Heart right ventricle (tissue), 16 donors: ENCODE data around the gene KIF26B. TPM values are rescaled to one million over a fixed set of nuclear protein-coding genes. Genes with fewer than 3 reads are reported as not detected.

Experiments
- ATAC-seq, 8 donors: fragments of 200-7000 bp; cut with Tn5 transposase; one replicate each; pipeline ENCODE4 v1.9.1; 2020; ENCODE audit warnings: mild to moderate bottlenecking in 8 of 8, moderate library complexity in 8 of 8, moderate number of reproducible peaks in 1 of 8
- DNase-seq, 2 donors: peaks; one replicate each; pipeline ENCODE4 v3.0.0-alpha.2; 2020
- H3K27ac ChIP-seq, 10 donors: fragments of 200-600 bp; sonication (generic) in 2 of 10; one replicate each; pipeline versions ENCODE4 v1.5.0 to v1.8.0; 2020 to 2022; ENCODE audit warnings: mild to moderate bottlenecking in 3 of 10
- H3K27me3 ChIP-seq, 7 donors: fragments of 200-600 bp; one replicate each; pipeline ENCODE4 v1.8.0; 2021 to 2022; ENCODE audit warnings: mild to moderate bottlenecking in 2 of 7
- H3K36me3 ChIP-seq, 9 donors: fragments of 200-600 bp; sonication (generic) in 1 of 9; one replicate each; pipeline versions ENCODE4 v1.5.0 to v1.8.0; 2020 to 2022; ENCODE audit warnings: mild to moderate bottlenecking in 2 of 9
- H3K4me1 ChIP-seq, 9 donors: fragments of 200-600 bp; sonication (generic) in 1 of 9; one replicate each; pipeline versions ENCODE4 v1.5.0 to v1.8.0; 2020 to 2022; ENCODE audit warnings: mild to moderate bottlenecking in 4 of 9
- H3K4me3 ChIP-seq, 10 donors: fragments of 200-600 bp; sonication (generic) in 2 of 10; one replicate each; pipeline versions ENCODE4 v1.5.0 to v1.8.0; 2020 to 2022; ENCODE audit warnings: mild to moderate bottlenecking in 7 of 10, moderate library complexity in 2 of 10
- H3K9me3 ChIP-seq, 11 donors: fragments of 200-600 bp in 10 of 11; sonication (generic) in 2 of 11; one replicate each; pipeline versions ENCODE4 v1.5.0 to v1.8.0; 2013 to 2022; ENCODE audit warnings: mild to moderate bottlenecking in 2 of 11, control low read depth in 1 of 11, moderate library complexity in 1 of 11
- CTCF ChIP-seq, 9 donors: fragments of 200-600 bp; sonication (generic) in 2 of 9; IDR thresholded peaks; one replicate each; pipeline versions ENCODE4 v1.5.0 to v1.8.0; 2021 to 2022; ENCODE audit warnings: antibody characterized with exemption in 9 of 9, mild to moderate bottlenecking in 5 of 9, moderate library complexity in 1 of 9
- WGBS, 2 donors: extraction: QIAGEN DNeasy Blood & Tissue Kit; methylation state at CpG; one replicate each; pipeline ENCODE4 v1.1.7; 2013; ENCODE audit warnings: inconsistent platforms in 1 of 2; 5-methylcytosine and 5-hydroxymethylcytosine counted together
- intact Hi-C, 10 donors: fragments of 100-400 bp; cut with DNase I; formaldehyde crosslinking; loops; one replicate each; pipeline versions ENCODE4 v1.11.1 to v1.14.2; 2022
- polyA plus RNA-seq, 2 donors: library from polyadenylated mRNA; stranded (reverse); fragments of 200-250 nt; gene quantifications; one replicate each; pipeline ENCODE4 v1.2.3, GENCODE V29; 2013
- total RNA-seq, 10 donors: library from RNA; stranded (reverse); fragmentation: NEBNext Ultra II Directional in 3 of 10; extraction: Animal tissue kit (Norgen Biotek cat#: 25700) in 3 of 10; gene quantifications; one replicate each; pipeline versions ENCODE4 v1.2.1 to v1.2.4, GENCODE V29; 2021 to 2023
- donor health status: Arrhythmogenic right ventricular cardiomyopathy.
- donor health status: ischemic (EF 13 %, LVEDD 7.1; RV severe dilation, severe dysfunction).
- donor health status: healthy with polysubstance abuse.
- donor health status: DM: no; HTN: yes; CAD: no.
- donor health status: DM: no; HTN: no; CAD: no.
- donor health status: ischemic (EF 25% LVEDD 6.9; RV normal size, moderate dysfunction).
- donor health status: ischemic (EF 25% LVEDD 5.7; RV mildly dilated, moderate dysfunction).
- donor health status: healthy.
- donor health status: DM: yes; HTN: yes; CAD: no.
- donor health status: Ischemic cardiomyopathy.
- donor health status: ischemic (EF 35%, LVEDD 5.7; RV mildly dilated, moderate dysfunction).
- donor health status: nonischemic (EF 11% LVEDD 7.7; RV severe dilation, severe dysfunction).
- donor health status: DM: yes; HTN: yes; CAD: no.
- donor health status: PGD.
- donor health status: ischemic (EF 29% LVEDD 5.4; RV normal size, mild dysfunction).
- donor health status: nonischemic (EF 23%, LVEDD 6.1; RV moderate dilation, normal function).

Gene KIF26B
- total and polyA plus RNA-seq, 12 donors: 0.66 to 8.8 (median 2.8) TPM

GRCh38 chr1:245211035-245211749 is 56.4 kb downstream of the KIF26B start:
- Histone ChIP-seq H3K4me3 (no peak overlapping the region), H3K27me3 (peaks cover 0 to 4% (median 0%) of the 10 kb centered on the region in 7 donors), H3K4me1 (no peaks in the 10 kb centered on the region), H3K9me3 (peaks cover 0 to 27% (median 17%) of the 10 kb centered on the region in 11 donors), H3K36me3 (no peaks in the 10 kb centered on the region), H3K27ac (no peak overlapping the region)
- intact Hi-C loops: no loop called here
- no peak for TF ChIP-seq CTCF (IDR thresholded peaks at IDR 0.05)
- no peak for DNase-seq
- WGBS, 2 donors: 88% methylated on average over 11 of the region's 11 CpGs
- no peak for ATAC-seq

GRCh38 chr1:245211761-245212160 is 57.0 kb downstream of the KIF26B start:
- H3K4me3 ChIP-seq: no peak overlapping the region
- no peaks in the 10 kb centered on the region for H3K36me3 ChIP-seq
- intact Hi-C loops: no loop called here
- peaks cover 0 to 4% (median 0%) of the 10 kb centered on the region in 7 donors for H3K27me3 ChIP-seq
- DNase-seq (no peak), ATAC-seq (no peak)
- no peak overlapping the region for H3K27ac ChIP-seq
- peaks cover 0 to 21% (median 12%) of the 10 kb centered on the region in 11 donors for H3K9me3 ChIP-seq
- no peaks in the 10 kb centered on the region for H3K4me1 ChIP-seq
- TF ChIP-seq CTCF (IDR thresholded peaks at IDR 0.05): no peak
- WGBS, 2 donors: 96 to 97% methylated on average over 10 of the region's 10 CpGs

- peaks cover 0 to 4% (median 0%) of the 10 kb centered on the region in 7 donors for H3K27me3 ChIP-seq
- no peaks in the 10 kb centered on the region for H3K36me3 ChIP-seq
- H3K4me3 ChIP-seq: no peak overlapping the region
- no peak overlapping the region for H3K27ac ChIP-seq
- no peaks in the 10 kb centered on the region for H3K4me1 ChIP-seq
- ATAC-seq (no peak), DNase-seq (no peak)
- WGBS, 2 donors: 92 to 95% methylated on average over 15 of the region's 15 CpGs
- H3K9me3 ChIP-seq: peaks cover 0 to 16% (median 7%) of the 10 kb centered on the region in 11 donors
- intact Hi-C loops: no loop called here
- no peak for TF ChIP-seq CTCF (IDR thresholded peaks at IDR 0.05)
These were observed 57.5 kb downstream of the KIF26B start for GRCh38 chr1:245212221-245212710.

- no peak for DNase-seq
- WGBS, 2 donors: 83 to 87% methylated on average over 15 of the region's 15 CpGs
These were observed 58.5 kb downstream of the KIF26B start for GRCh38 chr1:245213066-245213831.

More at GRCh38 chr1:245213066-245213831, 58.5 kb downstream of the KIF26B start:
- no peaks in the 10 kb centered on the region for H3K4me1 ChIP-seq
- H3K27ac ChIP-seq: no peak overlapping the region
- intact Hi-C loops: no loop called here
- H3K36me3 ChIP-seq: no peaks in the 10 kb centered on the region
- TF ChIP-seq CTCF (IDR thresholded peaks at IDR 0.05): no peak
- ATAC-seq: no peak
- no peak overlapping the region for H3K4me3 ChIP-seq
- peaks cover 0 to 5% (median 2%) of the 10 kb centered on the region in 7 donors for H3K27me3 ChIP-seq
- H3K9me3 ChIP-seq: peaks cover 0 to 6% (median 0%) of the 10 kb centered on the region in 11 donors
